GM12875 (cell line): ENCODE data around the gene PRAMEF17.
A peak's percentile ranks its signal among the peaks of the same experiment; 100 is the strongest.
"Not testable (repeated sequence)": the region's sequence is repeated elsewhere in the genome, so short reads cannot be mapped to it uniquely, and the experiment has no call there.

Experiments
- H3K4me3 ChIP-seq: one replicate; pipeline ENCODE4 v1.5.1; 2011; ENCODE audit warnings: low read depth, low read length, control low read depth
- CTCF ChIP-seq: IDR thresholded peaks from 2 replicates; pipeline ENCODE4 v1.5.1; 2011; ENCODE audit warnings: low read depth, mild to moderate bottlenecking, control low read depth, inconsistent platforms, low read length, moderate library complexity, borderline replicate concordance; ENCODE audit not compliant: insufficient read depth

PRAMEF17 gene

GRCh38 chr1:13389332-13389731, at the start of gene PRAMEF17:
TSS of gene PRAMEF17 (plus strand) at chr1:13389632. CDS start at chr1:13389658, 26 bp downstream.
- H3K4me3 ChIP-seq, result not testable (repeated sequence)

GRCh38 chr1:13342496-13342895, 46.9 kb upstream of the PRAMEF17 start:
- H3K4me3 ChIP-seq, result not testable (repeated sequence)

- H3K4me3 ChIP-seq, result not testable (repeated sequence)
Measured at GRCh38 chr1:13347034-13347433, 42.4 kb upstream of the PRAMEF17 start, which contains the start of gene PRAMEF14. TSS of gene PRAMEF14 (minus strand) at chr1:13347134. CDS start at chr1:13345314, 1,820 bp downstream.

GRCh38 chr1:13353476-13353875, 36.0 kb upstream of the PRAMEF17 start:
- not testable (repeated sequence) for H3K4me3 ChIP-seq

- not testable (repeated sequence) for H3K4me3 ChIP-seq
Measured at GRCh38 chr1:13354475-13354874, 35.0 kb upstream of the PRAMEF17 start.

GRCh38 chr1:13356774-13357173, 32.7 kb upstream of the PRAMEF17 start:
- peak; percentile 33; the same call in 1 of the 2 replicates for TF ChIP-seq CTCF
- H3K4me3 ChIP-seq, result not testable (repeated sequence)

GRCh38 chr1:13362364-13362763, 27.1 kb upstream of the PRAMEF17 start:
- H3K4me3 ChIP-seq, result not testable (repeated sequence)

- not testable (repeated sequence) for H3K4me3 ChIP-seq
Measured at GRCh38 chr1:13364928-13365327, 24.5 kb upstream of the PRAMEF17 start.

GRCh38 chr1:13366536-13366935, 22.9 kb upstream of the PRAMEF17 start:
- not testable (repeated sequence) for H3K4me3 ChIP-seq

- peak; percentile 42; the same call in 1 of the 2 replicates for TF ChIP-seq CTCF
- not testable (repeated sequence) for H3K4me3 ChIP-seq
Measured at GRCh38 chr1:13368544-13368943, 20.9 kb upstream of the PRAMEF17 start.

- H3K4me3 ChIP-seq, result not testable (repeated sequence)
Measured at GRCh38 chr1:13378983-13379382, 10.4 kb upstream of the PRAMEF17 start.

- H3K4me3 ChIP-seq, result not testable (repeated sequence)
Measured at GRCh38 chr1:13380380-13380779, 9.1 kb upstream of the PRAMEF17 start.

GRCh38 chr1:13393004-13393403, 3.6 kb downstream of the PRAMEF17 start:
- H3K4me3 ChIP-seq, result not testable (repeated sequence)

GRCh38 chr1:13394761-13395160, 5.3 kb downstream of the PRAMEF17 start:
- not testable (repeated sequence) for H3K4me3 ChIP-seq

- not testable (repeated sequence) for H3K4me3 ChIP-seq
Measured at GRCh38 chr1:13395311-13395710, 5.9 kb downstream of the PRAMEF17 start.
